GM23248 (cell line): ENCODE results near the gene SPACDR. TPM values are rescaled to one million over a fixed set of nuclear protein-coding genes. Genes with fewer than 3 reads are reported as not detected.

Experiments
- DNase-seq: peaks from one replicate; pipeline ENCODE4 v3.0.0-alpha.2; 2015
- H2AFZ ChIP-seq: fragments of 200-600 bp; sonication (generic); 2 replicates; pipeline ENCODE4 v1.6.1; 2016; ENCODE audit warnings: antibody characterized with exemption
- H3F3A ChIP-seq: fragments of 200-600 bp; sonication (generic); 2 replicates; pipeline ENCODE4 v1.6.1; 2016; ENCODE audit warnings: mild to moderate bottlenecking, antibody characterized with exemption, mixed run types; ENCODE audit not compliant: insufficient read depth
- H3K27ac ChIP-seq: fragments of 200-600 bp; sonication (generic); 2 replicates; pipeline ENCODE4 v1.5.1; 2016; ENCODE audit warnings: mild to moderate bottlenecking
- H3K27me3 ChIP-seq: fragments of 200-600 bp; sonication (generic); replicated peaks from 2 replicates; pipeline ENCODE4 v1.6.1; 2016; ENCODE audit warnings: mild to moderate bottlenecking; ENCODE audit not compliant: insufficient read depth
- H3K36me3 ChIP-seq: fragments of 200-600 bp; sonication (generic); 2 replicates; pipeline ENCODE4 v1.6.1; 2016; ENCODE audit warnings: low read depth, mild to moderate bottlenecking
- H3K4me1 ChIP-seq: fragments of 200-600 bp; sonication (generic); 2 replicates; pipeline ENCODE4 v1.6.1; 2016; ENCODE audit warnings: mild to moderate bottlenecking; ENCODE audit not compliant: insufficient read depth
- H3K4me2 ChIP-seq: fragments of 200-600 bp; sonication (generic); one replicate; pipeline ENCODE4 v1.6.1; 2016; ENCODE audit warnings: mild to moderate bottlenecking; ENCODE audit not compliant: unreplicated experiment
- H3K4me3 ChIP-seq: fragments of 200-600 bp; sonication (generic); 2 replicates; pipeline ENCODE4 v1.5.1; 2016; ENCODE audit warnings: mild to moderate bottlenecking
- H3K79me2 ChIP-seq: fragments of 200-600 bp; sonication (generic); 2 replicates; pipeline ENCODE4 v1.6.1; 2016; ENCODE audit warnings: mild to moderate bottlenecking; ENCODE audit not compliant: insufficient read depth
- H3K9ac ChIP-seq: fragments of 200-600 bp; sonication (generic); 2 replicates; pipeline ENCODE4 v1.6.1; 2016; ENCODE audit warnings: mild to moderate bottlenecking
- H3K9me2 ChIP-seq: fragments of 200-600 bp; sonication (generic); 2 replicates; pipeline ENCODE4 v1.6.1; 2016; ENCODE audit warnings: mixed run types, mild to moderate bottlenecking, moderate library complexity; ENCODE audit not compliant: insufficient read depth
- H3K9me3 ChIP-seq: fragments of 200-600 bp; sonication (generic); one replicate; pipeline ENCODE4 v1.6.1; 2017; ENCODE audit warnings: low read depth
- H4K20me1 ChIP-seq: fragments of 200-600 bp; sonication (generic); 2 replicates; pipeline ENCODE4 v1.6.0; 2016; ENCODE audit not compliant: insufficient read depth
- EZH2 ChIP-seq: fragments of 200-600 bp; sonication (generic); IDR thresholded peaks from 2 replicates; pipeline ENCODE4 v1.6.1; 2018; ENCODE audit warnings: antibody characterized with exemption, mild to moderate bottlenecking; ENCODE audit not compliant: insufficient read depth, poor library complexity, severe bottlenecking
- EZH2phosphoT487 ChIP-seq: fragments of 200-600 bp; sonication (generic); IDR thresholded peaks from 2 replicates; pipeline ENCODE4 v1.6.1; 2018; ENCODE audit warnings: antibody characterized with exemption, moderate library complexity, mild to moderate bottlenecking, low read depth; ENCODE audit not compliant: insufficient read depth
- WGBS, 2 experiments: methylation state at CpG; one replicate each; pipeline ENCODE4 v1.1.6; 2015 to 2017; ENCODE audit warnings: low lambda C conversion rate in 2 of 2, low coverage in 1 of 2; ENCODE audit errors: missing lambda C conversion rate in 2 of 2; 5-methylcytosine and 5-hydroxymethylcytosine counted together
- in situ Hi-C: fragments of 300-500 bp; cut with MboI; formaldehyde crosslinking; loops from 2 replicates; pipeline ENCODE4 v1.15.0; 2020
- polyA plus RNA-seq: library from polyadenylated mRNA; unstranded; fragments of >200 nt; fragmentation: Nextera tagmentation; extraction: Ambion mirVana; gene quantifications from 2 replicates; pipeline ENCODE4 v1.2.1, GENCODE V29; 2016
- total RNA-seq: library from RNA; depleted of rRNA; stranded (reverse); fragments of >200 nt; shearing (Covaris generic); gene quantifications from 2 replicates; pipeline ENCODE4 v1.2.3, GENCODE V29; 2014

Gene SPACDR
- total and polyA plus RNA-seq, 2 experiments from 2014 or later = 0.50 TPM; not detected in 1

GRCh38 chr7:100478958-100479660 is 15.0 kb upstream of the SPACDR start, which contains the start of gene TSC22D4:
TSC22D4 (minus strand) TSS chr7:100479214; CDS start chr7:100478038, 1,176 bp downstream.
- peak within 1 kb of the TSS; percentile 89 for H3K4me2 ChIP-seq
- no peaks in the 10 kb centered on the region for H3K27me3 ChIP-seq
- no peaks in the 10 kb centered on the region for H4K20me1 ChIP-seq
- peaks cover 11% of the 10 kb centered on the region; the same call in 1 of the 2 replicates for H3K4me1 ChIP-seq
- no peaks in the 10 kb centered on the region for H3K9me3 ChIP-seq
- 2% methylated on average over 22 to 27 of the region's 27 CpGs for WGBS, 2 experiments
- 0 out of 2 replicates have a peak, but pooled peaks cover 3% of the 10 kb centered on the region for H3F3A ChIP-seq
- in situ Hi-C loops = loop anchor here (10.0 kb wide), 1 partner anchor 216 kb away; the partner anchor contains the start of gene GIGYF1
- peak within 1 kb of the TSS; percentile 71 for H2AFZ ChIP-seq
- DNase-seq = peak; percentile 92
- H3K9ac ChIP-seq = peak within 1 kb of the TSS; percentile 90
- peaks cover 49% of the 10 kb centered on the region for H3K79me2 ChIP-seq
- no peaks in the 10 kb centered on the region for H3K36me3 ChIP-seq
- no peaks in the 10 kb centered on the region for H3K9me2 ChIP-seq
- peak within 1 kb of the TSS; percentile 64 for H3K27ac ChIP-seq
- no peak for TF ChIP-seq EZH2
- H3K4me3 ChIP-seq = peak within 1 kb of the TSS; percentile 93

GRCh38 chr7:100477871-100478267 is 13.8 kb upstream of the SPACDR start:
- Histone ChIP-seq H4K20me1 (no peaks in the 10 kb centered on the region), H3K9me2 (no peaks in the 10 kb centered on the region), H2AFZ (no peak overlapping the region), H3K9me3 (no peaks in the 10 kb centered on the region), H3K4me2 (peak overlapping the region; percentile 89), H3F3A (0 out of 2 replicates have a peak, but pooled peaks cover 3% of the 10 kb centered on the region), H3K9ac (peak overlapping the region; percentile 90), H3K4me1 (peaks cover 11% of the 10 kb centered on the region; the same call in 1 of the 2 replicates), H3K27ac (peak overlapping the region; percentile 64; the same call in 1 of the 2 replicates), H3K4me3 (peak overlapping the region; percentile 93), H3K27me3 (no peaks in the 10 kb centered on the region), H3K79me2 (peaks cover 53% of the 10 kb centered on the region), H3K36me3 (no peaks in the 10 kb centered on the region; the same call in 1 of the 2 replicates)
- DNase-seq = peak; percentile 25
- in situ Hi-C loops = loop anchor here (10.0 kb wide), 1 partner anchor 217 kb away; the partner anchor contains the start of gene GIGYF1
- TF ChIP-seq EZH2 = no peak
- TF ChIP-seq EZH2phosphoT487 = no peak
- 0 to 1% methylated on average over 5 to 16 of the region's 16 CpGs for WGBS, 2 experiments

- peak overlapping the region; percentile 89 for H3K4me2 ChIP-seq
- in situ Hi-C loops = loop anchor here (10.0 kb wide), 1 partner anchor 218 kb away; the partner anchor contains the start of gene GIGYF1
- DNase-seq = peak; percentile 52
- no peaks in the 10 kb centered on the region for H3K9me3 ChIP-seq
- 0 out of 2 replicates have a peak, but pooled peaks cover 3% of the 10 kb centered on the region for H3F3A ChIP-seq
- H3K79me2 ChIP-seq = peaks cover 53% of the 10 kb centered on the region
- H3K9me2 ChIP-seq = no peaks in the 10 kb centered on the region
- TF ChIP-seq EZH2phosphoT487 (no peak), EZH2 (no peak)
- no peaks in the 10 kb centered on the region for H3K27me3 ChIP-seq
- no peak overlapping the region for H3K27ac ChIP-seq
- H4K20me1 ChIP-seq = no peaks in the 10 kb centered on the region
- no peaks in the 10 kb centered on the region; the same call in 1 of the 2 replicates for H3K36me3 ChIP-seq
- peaks cover 11% of the 10 kb centered on the region; the same call in 1 of the 2 replicates for H3K4me1 ChIP-seq
- no peak overlapping the region for H2AFZ ChIP-seq
- 9 to 15% methylated on average over 21 to 23 of the region's 30 CpGs for WGBS, 2 experiments
- H3K9ac ChIP-seq = peak overlapping the region; percentile 90
- peak overlapping the region; percentile 93 for H3K4me3 ChIP-seq
Observed at GRCh38 chr7:100476903-100477870, 13.1 kb upstream of the SPACDR start.
